NCI-H2107 (cell line): ENCODE measurements around the gene C20orf144.

Source experiments
- DNase-seq: peaks from one replicate; lab custom pipeline; 2025; lab: John Stamatoyannopoulos, UW

C20orf144 gene

DNA sequence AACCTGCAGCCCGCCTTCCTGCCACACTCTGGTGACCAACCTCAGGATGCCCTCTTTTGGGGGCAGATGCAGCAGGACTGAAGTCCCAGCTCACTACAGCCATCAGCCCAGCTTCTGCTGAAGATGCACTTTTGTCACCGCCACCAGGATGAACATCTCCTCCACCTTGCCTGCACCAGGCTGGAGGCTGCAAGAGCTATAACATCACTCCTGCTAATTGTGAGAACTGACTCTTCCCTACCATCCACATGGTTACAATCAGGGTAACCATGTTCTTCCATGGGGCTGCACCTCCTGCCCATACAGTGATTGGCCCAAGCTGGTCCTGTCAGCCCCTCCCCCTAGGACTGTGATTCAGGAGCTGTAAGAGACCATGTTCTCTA lies 2.6 kb downstream of the C20orf144 start:
- no peak for DNase-seq

GRCh38 chr20:33666293-33667244 lies 4.4 kb downstream of the C20orf144 start, which contains the start of gene ACTL10:
Gene ACTL10, plus strand, starts transcription at chr20:33666943. Its CDS starts 555 bp downstream, at chr20:33667498.
- DNase-seq = peak; percentile 57

DNA sequence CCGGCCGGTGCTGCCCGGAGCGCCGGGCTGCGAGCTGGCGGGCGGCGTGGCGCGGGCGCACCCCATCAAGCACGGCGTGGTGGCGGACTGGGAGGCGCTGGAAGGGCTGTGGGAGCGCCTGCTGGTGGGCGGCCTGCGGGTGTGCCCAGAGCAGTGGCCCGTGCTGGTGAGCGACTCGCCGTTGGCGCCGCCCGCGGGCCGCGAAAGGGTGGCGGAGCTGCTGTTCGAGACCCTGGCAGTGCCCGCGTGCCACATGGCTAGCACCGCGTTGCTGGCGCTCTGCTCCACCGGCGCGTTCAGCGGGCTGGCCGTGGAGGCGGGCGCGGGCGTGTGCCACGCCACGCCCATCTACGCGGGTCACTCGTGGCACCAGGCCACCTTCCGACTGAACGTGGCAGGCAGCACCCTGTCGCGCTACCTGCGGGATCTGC lies 5.1 kb downstream of the C20orf144 start:
- no peak for DNase-seq

- DNase-seq = peak; percentile 36
Observed at GRCh38 chr20:33667676-33668465, 5.7 kb downstream of the C20orf144 start.

- no peak for DNase-seq
Observed at GRCh38 chr20:33668466-33669155, 6.5 kb downstream of the C20orf144 start.

DNA sequence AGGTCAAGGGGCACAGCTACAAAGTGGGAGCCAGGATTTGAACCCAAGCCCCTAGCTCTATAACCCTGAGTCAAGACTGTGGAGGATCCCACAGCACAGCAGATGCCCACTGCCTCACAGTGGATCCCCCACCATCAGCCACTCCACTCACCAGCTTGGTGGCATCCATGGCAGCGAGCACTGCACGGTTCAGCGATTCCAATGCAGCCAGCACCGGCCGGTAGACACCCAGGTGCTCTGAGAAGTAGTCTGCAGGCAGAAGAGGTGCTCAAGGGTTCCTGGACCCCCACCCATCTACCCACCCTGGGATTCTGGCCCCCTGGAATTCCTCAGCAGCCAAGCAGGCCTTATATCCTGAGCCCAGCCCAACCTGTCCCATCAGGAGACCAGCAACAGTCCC lies 7.1 kb downstream of the C20orf144 start:
- no peak for DNase-seq

DNA sequence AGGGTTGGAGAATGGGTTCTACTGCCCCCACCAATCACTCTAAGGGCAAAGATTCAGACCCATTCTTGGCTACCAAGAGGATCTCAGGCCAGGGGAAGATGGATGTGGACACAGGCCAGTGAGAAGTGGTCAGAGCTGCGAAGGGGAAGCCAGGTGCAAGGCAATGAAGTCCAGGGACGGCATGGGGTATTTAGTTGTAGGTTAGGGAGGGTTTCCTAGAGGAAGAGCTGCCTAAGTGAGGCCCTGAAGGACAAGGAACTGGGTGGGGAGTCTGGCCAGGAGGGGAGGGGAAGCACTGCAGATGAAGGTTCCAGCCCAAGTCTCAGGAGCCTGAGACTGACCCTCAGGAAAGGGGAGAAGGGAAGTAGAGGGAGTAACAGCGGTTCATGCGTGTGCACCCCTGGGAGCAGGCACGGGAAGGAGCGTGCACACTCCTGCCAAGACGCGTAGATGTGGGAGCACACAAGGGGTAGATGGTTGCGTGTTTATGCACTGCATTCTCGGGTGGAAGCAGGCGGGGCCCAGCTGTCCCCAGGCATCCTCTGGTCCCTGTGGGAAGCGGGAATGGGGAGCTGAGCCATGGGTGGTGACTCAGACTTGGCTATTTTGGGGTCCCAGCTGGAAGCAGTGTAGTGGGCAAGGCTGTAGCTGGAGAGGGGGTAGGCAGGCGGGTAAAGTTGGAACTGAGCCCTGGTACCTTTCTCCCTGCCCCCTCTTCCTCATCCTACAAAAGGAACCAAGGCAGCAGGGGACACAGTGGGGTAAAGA lies 7.9 kb downstream of the C20orf144 start:
- DNase-seq = no peak

DNA sequence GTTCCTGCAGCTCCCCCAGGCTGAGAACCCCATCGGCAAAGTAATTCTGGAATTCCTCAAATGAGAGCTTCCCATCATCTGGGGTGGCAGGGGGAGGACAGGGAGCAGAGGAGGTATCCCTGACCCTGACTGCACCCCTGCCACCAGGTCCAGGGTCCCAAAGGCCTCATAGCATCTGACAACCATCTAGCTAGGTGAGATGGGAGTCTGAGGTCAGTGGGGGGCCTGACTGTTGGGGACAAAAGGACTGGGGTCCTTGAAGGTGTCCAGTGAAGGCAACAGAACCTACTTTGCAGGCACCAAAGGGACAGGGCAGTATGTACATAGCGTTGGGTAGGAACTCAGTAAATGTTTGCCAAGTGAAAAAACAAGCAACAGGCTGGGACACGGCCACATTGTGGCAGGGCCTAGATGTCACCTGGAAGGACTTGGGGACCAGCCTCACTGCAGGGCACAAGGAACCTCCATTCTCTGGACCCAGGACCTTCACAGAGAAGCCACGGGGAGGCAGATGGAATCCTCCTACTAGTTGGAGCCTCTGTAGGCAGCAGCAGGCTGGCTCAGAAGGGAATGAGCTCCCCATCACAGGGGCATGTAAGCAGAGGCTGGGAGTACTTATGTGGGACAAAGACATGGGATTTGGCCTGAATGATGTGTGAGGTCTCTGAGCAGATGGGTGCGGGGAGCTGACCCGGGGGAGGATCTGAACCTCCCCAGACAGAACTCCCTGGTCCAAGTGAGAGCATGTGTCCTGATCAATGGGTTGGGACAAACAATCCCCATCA lies 8.8 kb downstream of the C20orf144 start:
- DNase-seq = no peak

DNA sequence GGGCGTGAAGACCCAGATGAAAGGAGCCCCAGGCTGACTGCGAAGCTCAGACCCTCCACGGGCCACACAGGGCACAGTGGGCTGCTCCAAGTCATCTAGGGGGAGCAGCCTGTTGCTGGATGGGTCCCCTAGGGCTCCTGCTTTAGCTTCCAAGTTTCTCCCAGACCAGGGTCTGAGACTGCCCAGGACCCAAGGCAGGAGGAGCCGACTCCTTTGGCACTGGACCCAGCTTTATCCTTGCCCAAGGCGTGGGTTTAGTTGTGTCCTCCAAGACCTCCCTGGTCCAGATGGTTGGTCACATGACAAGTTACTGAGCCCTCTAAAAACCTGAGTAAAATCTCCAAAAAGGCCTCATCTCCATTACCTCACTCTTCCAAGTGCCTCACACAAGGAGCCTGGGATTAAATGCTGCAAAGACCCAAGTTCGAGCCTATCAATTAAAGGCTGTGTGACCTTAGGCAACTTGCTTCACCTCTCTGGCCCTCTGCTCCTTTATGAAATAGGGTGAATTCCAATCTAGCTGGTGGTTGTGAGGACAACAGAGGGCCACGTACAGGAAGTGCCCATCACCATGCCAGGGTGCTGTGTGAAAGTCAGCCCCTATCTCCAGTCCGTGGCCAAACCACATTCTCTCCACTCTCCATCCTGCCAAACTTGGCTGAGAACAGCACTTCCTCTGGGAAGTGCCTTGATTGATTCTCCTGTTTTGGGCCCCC lies 9.6 kb downstream of the C20orf144 start:
- no peak for DNase-seq

DNA sequence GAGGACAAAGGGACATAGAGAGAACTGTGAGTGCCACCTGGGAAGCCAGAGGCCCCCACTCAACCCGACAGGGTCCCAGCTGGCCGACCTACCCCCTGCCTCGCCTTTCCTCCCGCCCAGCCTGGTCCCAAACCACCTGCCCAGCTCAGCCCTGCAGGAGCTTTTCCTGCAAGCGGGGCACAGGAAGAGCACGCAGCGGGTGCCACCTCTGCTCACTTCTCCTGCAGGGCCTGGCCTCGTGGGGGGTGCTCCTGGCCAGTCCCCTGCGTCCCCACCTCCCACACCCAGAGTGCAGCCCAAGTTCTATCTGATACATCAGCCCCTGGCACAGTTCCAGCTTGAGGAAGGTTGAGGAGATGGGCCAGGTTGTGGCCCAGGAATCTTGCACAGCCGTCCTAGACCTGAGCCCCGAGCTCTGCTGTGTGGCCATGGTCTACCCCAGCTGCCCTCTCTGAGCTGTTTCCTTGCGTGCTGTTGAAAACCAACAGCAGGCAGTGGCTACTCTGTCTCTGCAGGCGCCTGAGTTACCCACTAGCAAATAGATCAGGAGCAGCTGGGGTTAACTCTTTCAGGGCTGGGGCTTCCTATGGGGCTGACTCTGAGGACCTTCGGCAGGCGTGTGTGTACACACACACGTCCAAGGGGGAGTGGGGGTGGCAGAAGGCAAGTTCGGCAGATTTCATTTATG lies 10.4 kb downstream of the C20orf144 start:
- no peak for DNase-seq

GRCh38 chr20:33673114-33673409 lies 10.9 kb downstream of the C20orf144 start:
- DNase-seq = no peak

- DNase-seq = no peak
Observed at GRCh38 chr20:33673410-33674293, 11.5 kb downstream of the C20orf144 start.

- peak; percentile 38 for DNase-seq
Observed at GRCh38 chr20:33674294-33675135, 12.4 kb downstream of the C20orf144 start, which contains the start of gene NECAB3. Gene NECAB3, minus strand, starts transcription at chr20:33674428. Its CDS starts 76 bp downstream, at chr20:33674352.

GRCh38 chr20:33675136-33675959 lies 13.2 kb downstream of the C20orf144 start:
- DNase-seq = no peak

DNA sequence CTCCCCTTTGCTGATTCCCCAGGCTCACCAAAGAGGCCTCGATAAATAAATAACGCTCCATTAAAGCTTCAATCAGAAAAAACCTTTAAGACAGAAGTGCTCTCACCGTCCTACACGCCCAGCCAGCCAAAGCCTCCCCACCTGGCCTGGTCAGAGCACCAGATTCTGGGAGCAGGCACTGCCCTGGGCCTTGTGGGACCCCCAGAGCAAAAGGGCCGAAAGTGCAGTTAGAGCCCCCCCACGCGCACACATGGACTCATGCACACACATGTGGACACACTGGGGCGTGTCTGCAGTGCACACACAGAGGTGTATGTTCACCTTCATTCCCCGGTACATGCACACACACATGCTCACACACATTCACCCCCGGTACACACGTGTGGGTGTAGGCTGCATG lies 14.0 kb downstream of the C20orf144 start:
- DNase-seq = no peak
